ENCODE results near the gene METTL3. TPM values are rescaled to one million over a fixed set of nuclear protein-coding genes. Genes with fewer than 3 reads are reported as not detected.

Gene METTL3
- total and polyA plus RNA-seq, 2 donors (not counting 3 experiments of a cell fraction or from before 2014, with no cell fraction given): 65.0 to 85.3 TPM

DNA sequence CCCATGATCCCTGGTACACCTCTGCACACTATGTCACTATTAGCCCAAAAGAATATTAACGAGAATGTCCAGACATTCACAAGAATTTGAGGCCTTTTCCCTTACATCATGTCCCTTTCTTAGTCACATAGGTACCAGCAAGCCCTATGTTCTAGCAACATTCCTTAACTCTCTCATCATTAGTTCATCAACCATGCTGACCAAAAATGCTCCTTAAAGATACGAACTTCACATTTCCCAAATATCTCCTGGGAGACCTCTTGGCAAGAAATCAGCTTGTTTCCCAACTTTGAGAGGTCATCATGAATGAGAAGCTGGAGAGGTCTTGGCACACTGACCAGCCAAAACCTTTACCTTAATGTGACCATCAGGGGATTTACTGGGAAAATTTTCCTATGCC lies 10.4 kb upstream of the METTL3 start:
- ChIA-PET POLR2A (no interaction called here), CTCF (interaction anchor here (1.3 kb wide), 1 partner anchor 23 kb away, joined by 4 read pairs; no protein-coding TSS in a partner anchor)
- peaks cover 11 to 12% of the 10 kb centered on the region in 2 experiments for H3K27me3 ChIP-seq (ENCODE audit: control insufficient read depth in 2 of 2, insufficient read depth in 2 of 2, low read length in 2 of 2)
- no peak overlapping the region for H3K9ac ChIP-seq (replicated peaks; ENCODE audit: extremely low read depth, insufficient read depth, low read length)
- TF ChIP-seq MYC (IDR thresholded peaks at IDR 0.05; ENCODE audit: low read depth, low read length) (no peak), EZH2 (IDR thresholded peaks at IDR 0.05; ENCODE audit: borderline replicate concordance, low read depth, low read length, severe bottlenecking) (no peak)
- DNase-seq (ENCODE audit: low read depth, low spot score) (no peak), FAIRE-seq (no peak)
- no peaks in the 10 kb centered on the region for H3K79me2 ChIP-seq (ENCODE audit: control insufficient read depth, insufficient read depth, low read length)
- H3K4me1 ChIP-seq (ENCODE audit: control insufficient read depth, extremely low read depth, insufficient read depth, low read length): peaks cover 1% of the 10 kb centered on the region
- no peak overlapping the region for H3K4me3 ChIP-seq (replicated peaks in 1 of 3; ENCODE audit: insufficient read depth in 1 of 3, low read depth in 1 of 3, low read length in 3 of 3)
- no peaks in the 10 kb centered on the region for H4K20me1 ChIP-seq (replicated peaks; ENCODE audit: control insufficient read depth, extremely low read depth, insufficient read depth, low read length)
- H3K36me3 ChIP-seq (ENCODE audit: control insufficient read depth in 2 of 2, extremely low read depth in 1 of 2, insufficient read depth in 2 of 2, low read length in 2 of 2): no peaks in the 10 kb centered on the region
- dilution Hi-C loops (cut with MboI; ENCODE audit: extremely low pct_ligation_motif_present, low sequenced_read_pairs): no loop called here
- no peak overlapping the region for H3K27ac ChIP-seq (ENCODE audit: insufficient read depth, low read depth, low read length)
- BruUV-seq (replicated peaks): no TSS peak
- intact Hi-C loops (cut with micrococcal nuclease): no loop called here
- H3K9me3 ChIP-seq (replicated peaks; ENCODE audit: control insufficient read depth, insufficient read depth, low read length): no peaks in the 10 kb centered on the region
- no peaks in the 10 kb centered on the region for H3K9me1 ChIP-seq (replicated peaks; ENCODE audit: control insufficient read depth, extremely low read depth, insufficient read depth, low read length)
- no peak overlapping the region for H3K4me2 ChIP-seq (ENCODE audit: insufficient read depth, low read length)
- H2AFZ ChIP-seq (ENCODE audit: low read depth, low read length): no peak overlapping the region

DNA sequence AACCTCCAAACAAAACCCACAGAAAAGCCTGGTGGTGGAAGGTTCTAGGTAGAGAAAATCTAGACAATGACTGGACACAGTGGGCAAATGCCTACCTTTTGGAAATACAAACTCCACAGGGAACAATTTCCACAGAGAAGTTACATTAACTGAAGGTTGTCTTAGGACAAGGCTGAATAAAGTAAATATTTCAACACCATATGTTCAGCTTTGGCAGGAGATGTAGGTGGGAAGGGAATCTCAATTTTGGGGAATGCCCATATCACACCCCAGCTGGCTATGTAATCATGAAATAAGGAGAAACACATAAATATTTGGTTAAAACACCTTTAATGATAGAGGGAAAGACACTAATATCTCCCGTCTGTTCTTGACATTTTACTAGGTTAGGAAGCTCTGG lies 9.6 kb upstream of the METTL3 start:
- Histone ChIP-seq H2AFZ (ENCODE audit: low read depth, low read length) (no peak overlapping the region), H3K27me3 (ENCODE audit: control insufficient read depth in 2 of 2, insufficient read depth in 2 of 2, low read length in 2 of 2) (peaks cover 14 to 15% of the 10 kb centered on the region in 2 experiments), H4K20me1 (replicated peaks; ENCODE audit: control insufficient read depth, extremely low read depth, insufficient read depth, low read length) (no peaks in the 10 kb centered on the region), H3K4me1 (ENCODE audit: control insufficient read depth, extremely low read depth, insufficient read depth, low read length) (no peaks in the 10 kb centered on the region), H3K27ac (ENCODE audit: insufficient read depth, low read depth, low read length) (no peak overlapping the region), H3K9me3 (replicated peaks; ENCODE audit: control insufficient read depth, insufficient read depth, low read length) (no peaks in the 10 kb centered on the region), H3K4me2 (ENCODE audit: insufficient read depth, low read length) (no peak overlapping the region), H3K4me3 (replicated peaks in 1 of 3; ENCODE audit: insufficient read depth in 1 of 3, low read depth in 1 of 3, low read length in 3 of 3) (no peak overlapping the region), H3K9me1 (replicated peaks; ENCODE audit: control insufficient read depth, extremely low read depth, insufficient read depth, low read length) (no peaks in the 10 kb centered on the region), H3K9ac (replicated peaks; ENCODE audit: extremely low read depth, insufficient read depth, low read length) (no peak overlapping the region), H3K36me3 (ENCODE audit: control insufficient read depth in 2 of 2, extremely low read depth in 1 of 2, insufficient read depth in 2 of 2, low read length in 2 of 2) (no peaks in the 10 kb centered on the region), H3K79me2 (ENCODE audit: control insufficient read depth, insufficient read depth, low read length) (no peaks in the 10 kb centered on the region)
- CTCF ChIA-PET: interaction anchor here (1.3 kb wide), 1 partner anchor 23 kb away, joined by 4 read pairs; no protein-coding TSS in a partner anchor
- no TSS peak for BruUV-seq (replicated peaks)
- dilution Hi-C loops (cut with MboI; ENCODE audit: extremely low pct_ligation_motif_present, low sequenced_read_pairs) (no loop called here), intact Hi-C loops (cut with micrococcal nuclease) (no loop called here)
- POLR2A ChIA-PET: no interaction called here
- FAIRE-seq: no peak
- TF ChIP-seq CTCF (IDR thresholded peaks at IDR 0.05; ENCODE audit: extremely low read depth in 1 of 2, insufficient read depth in 1 of 2, low read depth in 1 of 2, low read length in 2 of 2) (no peak), POLR2AphosphoS5 (IDR thresholded peaks at IDR 0.05; ENCODE audit: insufficient read depth, low read depth, low read length) (no peak), EZH2 (IDR thresholded peaks at IDR 0.05; ENCODE audit: borderline replicate concordance, low read depth, low read length, severe bottlenecking) (no peak), GATA2 (IDR thresholded peaks at IDR 0.05; ENCODE audit: insufficient read depth, insufficient read length, low read depth, low read length) (no peak), POLR2A (IDR thresholded peaks at IDR 0.05; ENCODE audit: low read depth, low read length) (no peak), FOS (IDR thresholded peaks at IDR 0.05; ENCODE audit: borderline replicate concordance, insufficient read depth, low read length) (no peak), JUN (IDR thresholded peaks at IDR 0.05; ENCODE audit: borderline replicate concordance, insufficient read depth, insufficient read length, low read depth) (no peak), MYC (IDR thresholded peaks at IDR 0.05; ENCODE audit: low read depth, low read length) (no peak)
- TF ChIP-seq, protein P1, sequence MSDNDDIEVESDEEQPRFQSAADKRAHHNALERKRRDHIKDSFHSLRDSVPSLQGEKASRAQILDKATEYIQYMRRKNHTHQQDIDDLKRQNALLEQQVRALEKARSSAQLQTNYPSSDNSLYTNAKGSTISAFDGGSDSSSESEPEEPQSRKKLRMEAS (IDR thresholded peaks at IDR 0.05; ENCODE audit: insufficient read depth, insufficient read length): no peak
- no peak for DNase-seq (ENCODE audit: low read depth, low spot score)

All from endothelial cell of umbilical vein (primary cell).